ENCODE data around the gene CFAP92.
A peak's percentile ranks its signal among the peaks of the same experiment; 100 is the strongest.

CFAP92 gene

DNA sequence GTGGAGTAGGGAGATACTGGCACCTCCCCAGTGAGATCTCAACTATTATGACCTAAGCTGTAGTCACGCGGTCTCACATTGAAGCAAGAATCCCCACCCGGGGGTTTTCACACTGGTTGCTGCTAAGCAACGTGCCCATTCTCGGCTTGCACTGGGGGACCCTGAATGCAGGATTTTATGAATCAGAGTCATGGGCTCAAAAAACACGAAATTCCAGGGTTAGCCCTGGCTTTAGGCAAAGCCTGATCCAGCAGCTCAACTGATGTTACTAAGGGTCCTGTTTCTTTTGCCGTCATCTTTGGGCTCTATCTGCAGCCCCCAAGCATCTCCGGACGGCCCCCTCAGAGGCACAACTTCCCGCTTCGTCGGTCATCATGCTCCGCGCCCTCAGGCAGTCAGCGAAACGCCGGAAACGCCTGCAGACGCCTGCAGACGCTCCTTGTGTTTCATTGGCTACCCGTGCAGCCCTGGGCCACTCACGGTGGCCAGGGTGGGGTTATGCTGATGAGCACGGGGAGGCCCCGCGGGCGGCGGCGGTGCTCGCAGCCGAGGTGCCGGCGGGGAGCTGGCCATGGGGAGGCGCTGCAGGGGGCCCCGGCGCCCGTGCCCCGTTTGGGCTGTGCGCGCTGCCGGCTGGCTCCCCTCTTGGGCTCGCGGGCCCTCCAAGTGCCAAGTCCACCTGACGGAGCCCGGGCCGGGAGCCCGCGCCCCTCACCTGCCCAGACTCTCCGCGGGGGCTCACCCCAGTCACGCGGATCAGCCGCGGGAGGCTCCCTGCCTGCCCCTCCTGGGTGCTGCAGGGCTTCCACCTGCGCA is 33.1 kb upstream of the CFAP92 start:
- peak; percentile 77 for DNase-seq (ENCODE audit: low spot score)

- DNase-seq (ENCODE audit: low spot score): no peak
These were observed 32.0 kb upstream of the CFAP92 start for GRCh38 chr3:129025691-129026435.

- DNase-seq (ENCODE audit: low spot score): no peak
These were observed 31.2 kb upstream of the CFAP92 start for GRCh38 chr3:129025108-129025507.

DNA sequence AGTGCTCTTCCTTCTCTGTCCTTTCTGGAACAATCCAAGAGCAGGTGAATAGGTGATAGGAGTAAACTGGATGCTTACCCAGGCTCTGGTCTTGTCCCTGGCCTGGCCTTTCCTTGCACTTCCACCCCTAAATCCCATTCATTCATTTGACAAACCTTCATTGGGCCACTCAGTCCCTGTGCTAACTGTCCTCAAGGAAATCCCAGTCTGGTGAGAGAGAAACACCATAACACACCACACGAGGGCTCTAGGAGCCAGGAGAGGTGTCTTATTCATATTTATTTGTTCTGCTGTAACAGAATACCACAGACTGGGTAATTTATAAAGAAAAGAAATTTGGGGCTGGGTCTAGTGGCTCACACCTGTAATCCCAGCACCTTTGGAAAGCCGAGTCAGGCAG is 30.0 kb upstream of the CFAP92 start:
- DNase-seq (ENCODE audit: low spot score): no peak

DNA sequence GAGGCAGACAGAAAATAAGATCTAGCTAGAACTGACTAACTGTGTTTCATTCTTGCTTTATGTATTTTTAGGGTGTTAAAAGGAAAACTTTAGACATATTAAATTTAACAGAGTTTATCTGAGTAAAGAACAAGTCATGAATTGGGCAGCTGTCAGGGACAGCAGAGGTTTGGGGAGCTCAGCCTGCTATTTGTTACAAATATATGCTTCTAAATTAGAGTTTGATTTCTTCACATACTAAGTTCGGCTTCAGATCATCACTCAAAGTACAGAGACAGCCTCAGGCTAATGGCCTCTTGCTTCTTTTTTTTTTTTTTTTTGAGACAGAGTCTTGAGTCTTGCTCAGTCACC is 29.1 kb upstream of the CFAP92 start:
- DNase-seq (ENCODE audit: low spot score): no peak

DNA sequence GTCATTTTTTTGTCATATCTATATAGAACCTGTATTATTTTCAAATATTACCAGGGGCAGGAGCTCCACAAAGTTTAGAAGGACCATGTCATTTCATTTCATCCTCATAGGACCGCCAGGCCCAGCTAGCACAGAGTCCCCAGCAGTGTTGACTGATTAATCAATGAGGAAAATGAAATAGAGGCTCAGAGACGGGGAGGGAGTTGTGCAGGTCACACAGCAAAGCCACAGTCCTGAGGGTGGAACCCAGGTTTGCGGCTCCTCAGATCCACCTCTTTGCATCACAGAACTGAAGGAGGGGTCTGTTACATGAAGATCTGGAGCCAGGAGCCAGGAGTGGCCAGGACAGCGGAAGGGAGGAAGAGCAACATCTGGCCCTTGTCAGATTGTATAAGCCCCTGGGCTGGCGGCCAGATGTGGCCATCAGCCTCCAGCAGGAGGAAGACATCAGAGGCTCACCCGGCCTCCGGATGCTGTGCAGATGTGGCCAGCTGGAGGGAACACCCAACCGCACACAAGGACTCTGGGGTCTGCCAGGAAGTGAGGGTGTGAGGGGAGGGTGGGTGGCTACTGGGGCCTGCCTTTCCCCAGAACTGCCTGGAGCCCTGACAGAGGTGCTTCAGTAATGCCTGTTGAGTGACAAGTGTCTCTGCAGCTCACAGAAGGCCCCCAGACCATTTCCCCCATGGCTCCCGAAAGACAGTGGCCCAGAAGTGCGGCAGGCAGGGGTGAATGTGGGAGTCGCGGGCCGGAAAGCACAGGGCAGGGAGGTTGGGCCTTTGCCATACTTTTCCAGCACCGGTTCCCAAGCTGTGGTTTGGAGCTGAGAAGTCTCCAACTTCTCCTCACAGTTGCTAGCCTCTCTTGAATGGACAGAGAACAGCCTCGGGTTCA is 28.5 kb upstream of the CFAP92 start:
- no peak for DNase-seq (ENCODE audit: low spot score)

DNA sequence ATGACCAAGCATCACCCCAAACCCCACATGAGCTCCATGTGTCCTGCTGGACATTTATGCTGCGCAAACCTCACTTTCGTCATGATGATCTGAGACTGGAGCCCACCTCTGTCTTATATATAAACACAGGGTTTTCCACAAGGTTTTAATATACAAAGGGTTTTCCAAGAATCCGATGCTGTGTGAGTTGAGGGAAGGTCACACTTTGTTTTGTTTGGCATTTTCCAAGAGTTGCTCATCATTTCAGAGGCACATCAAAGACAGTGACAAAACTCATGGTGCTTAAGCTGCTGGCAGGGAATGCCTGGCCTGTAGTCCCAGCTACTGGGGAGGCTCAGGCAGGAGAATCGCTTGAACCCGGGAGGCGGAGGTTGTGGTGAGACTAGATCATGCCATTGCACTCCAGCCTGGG is 27.3 kb upstream of the CFAP92 start:
- DNase-seq (ENCODE audit: low spot score): no peak

- no peak for DNase-seq (ENCODE audit: low spot score)
These were observed 26.8 kb upstream of the CFAP92 start for GRCh38 chr3:129020691-129021090.

GRCh38 chr3:129019266-129019665 is 25.4 kb upstream of the CFAP92 start:
- no peak for DNase-seq (ENCODE audit: low spot score)

- DNase-seq (ENCODE audit: low spot score): no peak
These were observed 24.9 kb upstream of the CFAP92 start for GRCh38 chr3:129018751-129019150.

DNA sequence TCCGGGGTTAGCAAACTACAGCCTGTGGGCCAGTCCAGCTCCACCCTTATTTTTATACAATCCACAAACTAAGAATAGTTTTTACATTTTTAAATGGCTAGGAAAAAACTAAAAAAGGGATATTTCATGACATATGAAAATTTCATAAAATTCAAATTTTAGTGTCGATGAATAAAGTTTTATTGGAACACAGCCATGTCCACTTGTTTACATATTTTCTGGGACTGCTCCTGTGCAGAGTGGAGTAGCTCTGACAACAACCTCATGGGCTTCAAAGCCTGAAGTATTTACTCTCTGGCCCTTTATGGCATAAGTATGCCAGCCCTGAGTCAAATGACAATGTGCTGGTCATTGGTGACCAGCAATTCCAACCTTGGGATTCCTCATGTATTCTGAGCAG is 24.4 kb upstream of the CFAP92 start:
- DNase-seq (ENCODE audit: low spot score): no peak

DNA sequence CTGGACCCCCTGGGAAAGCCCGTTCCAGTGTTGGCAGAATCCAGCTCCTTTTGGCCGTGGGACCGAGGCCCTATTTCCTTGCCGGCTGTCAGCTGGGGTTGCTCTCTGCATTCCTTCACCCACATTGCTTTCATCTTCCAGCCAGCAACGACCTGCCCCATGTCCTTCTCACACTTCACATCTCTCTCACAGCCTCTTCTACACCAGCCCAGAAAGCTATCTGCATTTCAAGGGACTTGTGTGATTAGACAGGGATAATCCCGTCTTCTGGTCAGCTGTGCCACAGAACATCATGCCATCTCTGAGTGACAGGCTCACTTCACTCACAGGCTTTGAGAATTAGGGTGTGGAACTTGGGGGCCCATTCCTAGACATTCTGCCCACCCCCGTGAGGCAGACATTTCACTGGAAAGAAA is 23.6 kb upstream of the CFAP92 start:
- no peak for DNase-seq (ENCODE audit: low spot score)

DNA sequence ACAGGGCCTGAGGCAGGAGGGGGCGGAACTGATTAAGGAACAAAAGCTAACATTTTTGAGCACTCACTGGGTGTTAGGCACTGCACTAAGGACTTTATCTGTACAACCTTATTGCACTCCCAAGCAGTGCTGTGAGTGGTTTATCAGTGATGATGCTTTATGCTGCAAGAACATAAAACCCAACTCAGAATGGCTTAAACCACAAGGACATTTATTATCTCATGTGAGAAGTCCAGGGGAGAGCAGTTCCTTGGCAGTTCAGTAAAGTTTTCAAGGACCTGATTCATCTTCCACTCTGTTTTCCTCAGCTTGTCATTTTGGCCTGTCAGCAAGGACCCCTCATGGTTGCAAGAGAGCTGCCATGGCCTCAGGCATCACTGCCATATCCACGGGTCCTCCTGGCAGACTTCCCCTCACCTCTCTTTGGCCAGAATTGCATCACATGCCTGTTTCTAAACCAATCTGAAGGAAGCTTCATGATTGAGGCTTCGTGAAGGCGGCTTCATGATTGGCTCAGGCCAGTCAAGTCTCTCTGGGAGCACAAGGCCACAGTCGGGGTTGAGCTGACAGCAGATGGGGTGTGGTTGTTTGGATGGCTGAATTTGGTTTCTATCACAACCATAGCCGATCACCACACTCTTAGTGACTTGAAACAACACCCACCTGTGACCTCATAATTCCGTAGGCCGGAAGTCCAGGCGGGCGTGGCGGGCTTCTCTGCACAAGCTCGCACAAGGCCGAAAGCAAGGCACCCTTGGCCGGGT is 23.0 kb upstream of the CFAP92 start:
- DNase-seq (ENCODE audit: low spot score): no peak

DNA sequence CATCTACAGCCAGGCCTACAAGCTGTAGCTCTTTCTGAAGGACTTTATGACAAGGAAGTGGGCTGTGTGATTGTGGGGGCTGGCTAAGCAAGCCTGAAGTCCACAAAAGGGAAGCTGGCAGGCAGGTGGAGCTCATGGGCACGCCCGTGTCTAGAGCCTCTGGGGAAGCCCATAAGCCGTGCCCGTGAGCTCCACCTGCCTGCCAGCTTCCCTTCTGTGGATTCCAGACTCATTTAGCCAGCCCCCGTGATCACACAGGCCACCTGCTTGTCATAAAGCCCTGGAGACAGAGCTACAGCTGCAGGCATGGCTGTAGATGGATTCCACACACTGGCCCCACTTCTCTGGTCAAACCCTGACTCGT is 22.5 kb upstream of the CFAP92 start:
- no peak for DNase-seq (ENCODE audit: low spot score)

- DNase-seq (ENCODE audit: low spot score): no peak
These were observed 21.7 kb upstream of the CFAP92 start for GRCh38 chr3:129015388-129016105.

DNA sequence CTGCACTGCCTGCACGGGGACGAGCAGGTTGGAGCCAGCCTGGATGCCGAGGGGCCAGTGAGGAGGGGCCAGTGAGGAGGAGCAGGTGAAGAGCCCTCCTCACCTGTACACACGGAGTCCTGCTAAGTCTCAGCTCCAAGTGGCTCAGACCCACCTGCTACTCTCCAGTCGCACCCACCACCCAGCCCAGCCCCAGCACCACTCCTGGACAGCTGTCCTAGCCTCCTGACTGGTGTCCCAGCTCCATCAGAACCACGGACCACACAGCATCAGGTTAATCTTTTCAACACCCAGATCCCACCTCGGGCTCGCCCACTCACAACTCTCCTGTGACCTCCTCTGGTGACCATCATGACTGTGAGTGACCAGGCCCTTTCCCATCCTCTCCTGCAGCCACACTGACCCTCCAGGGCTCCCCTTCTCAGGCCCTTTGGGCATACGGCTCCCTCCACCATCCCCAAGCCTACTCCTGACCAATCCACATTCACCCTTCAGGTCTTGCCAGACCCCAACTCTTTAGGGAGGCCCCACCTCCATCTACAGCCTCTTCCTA is 21.0 kb upstream of the CFAP92 start:
- DNase-seq (ENCODE audit: low spot score): no peak

GRCh38 chr3:129014148-129014547 is 20.3 kb upstream of the CFAP92 start:
- no peak for DNase-seq (ENCODE audit: low spot score)

DNA sequence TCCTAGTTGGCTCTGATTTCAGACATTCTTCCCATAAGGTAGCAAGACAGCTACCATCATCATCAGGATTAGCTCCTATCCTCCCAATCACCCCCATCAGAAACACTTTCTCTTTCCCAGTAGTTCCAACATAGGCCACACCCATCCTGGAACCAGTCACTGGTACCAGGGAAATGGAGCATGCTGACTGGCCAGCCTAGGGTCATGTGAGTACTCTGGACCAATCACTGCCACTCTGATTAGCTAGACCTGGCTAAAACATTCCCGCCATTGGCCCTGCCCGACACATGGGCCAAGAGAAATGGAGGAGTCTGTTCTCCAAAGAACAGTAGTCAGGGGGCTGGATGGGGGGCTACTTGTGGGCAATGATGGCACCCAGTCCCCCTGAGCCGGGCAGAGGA is 19.6 kb upstream of the CFAP92 start:
- DNase-seq (ENCODE audit: low spot score): no peak

DNA sequence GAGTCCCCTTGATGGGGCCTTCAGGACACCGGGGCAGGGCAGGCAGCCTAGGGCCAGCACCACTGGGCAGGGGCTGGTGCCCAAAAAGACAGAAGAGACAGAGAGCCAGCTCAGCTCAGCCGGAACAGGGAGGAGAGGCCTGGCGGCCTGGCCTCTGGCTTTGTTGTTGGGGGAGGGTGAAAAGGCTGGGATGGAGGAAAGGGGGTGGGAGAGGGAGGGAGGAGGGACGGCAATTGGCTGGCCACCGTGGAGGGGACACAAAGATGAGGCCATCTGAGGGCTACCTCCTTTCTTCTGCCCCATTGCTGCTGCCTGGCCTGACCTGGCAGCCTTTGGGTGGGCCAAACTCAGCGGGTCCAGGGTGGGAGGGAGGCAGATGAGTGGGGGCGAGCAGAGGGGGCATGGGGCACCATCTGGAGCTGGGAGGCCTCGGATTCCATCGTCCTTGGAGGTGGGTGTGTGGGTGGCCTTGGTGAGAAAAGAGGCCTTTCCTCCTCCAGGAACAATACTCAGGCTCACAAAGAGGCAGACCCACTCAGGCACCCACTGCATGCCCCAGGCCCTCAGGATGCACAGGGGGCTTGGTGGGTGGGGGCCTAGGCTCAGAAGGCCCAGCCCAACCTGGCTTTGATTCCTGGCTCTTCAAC is 16.6 kb upstream of the CFAP92 start:
- DNase-seq (ENCODE audit: low spot score): no peak

DNA sequence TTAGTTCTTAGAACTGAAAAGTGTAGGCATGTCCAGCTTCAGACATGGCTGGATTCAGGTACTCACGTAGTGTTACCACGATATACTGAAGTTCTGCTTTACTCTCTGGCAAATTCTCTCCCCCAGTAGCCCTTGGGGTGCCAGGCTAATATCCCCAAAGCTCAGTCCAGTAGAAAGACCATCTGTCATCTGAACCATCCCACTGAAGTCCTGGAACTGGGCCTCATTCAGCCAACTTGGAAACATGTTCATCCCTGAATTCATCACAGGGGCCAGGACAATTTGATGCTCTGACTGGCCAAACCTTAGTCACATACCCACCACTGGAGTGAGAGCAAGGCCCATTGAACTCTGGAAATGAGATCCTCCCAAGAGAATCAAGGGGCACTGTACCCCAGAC is 15.4 kb upstream of the CFAP92 start:
- DNase-seq (ENCODE audit: low spot score): no peak
